ENCODE results near the gene ZNF33A.
"Not testable (repeated sequence)": the region's sequence is repeated elsewhere in the genome, so short reads cannot be mapped to it uniquely, and the experiment has no call there.

Gene ZNF33A

GRCh38 chr10:38010119-38010903, at the start of gene ZNF33A:
TSS of gene ZNF33A (plus strand) at chr10:38010675. CDS start at chr10:38012342, 1,667 bp downstream.
- peak; percentile 73 to 88 (median 83) for DNase-seq (ENCODE audit: low read depth in 2 of 3, low spot score in 1 of 3)

DNA sequence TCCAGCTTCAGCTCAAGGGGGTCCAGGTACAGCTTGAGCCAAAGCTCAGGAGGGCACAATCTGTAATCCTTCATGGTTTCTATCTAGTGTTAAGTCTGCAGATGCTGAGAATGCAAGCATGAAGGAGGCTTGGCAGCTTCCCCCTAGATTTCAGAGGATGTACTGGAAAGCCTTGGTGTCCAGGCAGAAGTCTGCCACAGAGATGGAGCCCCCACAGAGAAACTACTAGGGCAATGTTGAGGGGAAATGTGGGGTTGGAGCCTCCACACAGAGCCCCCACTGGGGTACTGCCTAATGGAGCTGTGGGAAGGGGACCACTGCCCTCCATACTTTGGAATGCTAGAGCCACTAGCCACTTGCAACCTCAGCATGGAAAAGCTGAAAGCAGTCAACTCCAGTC, 45.5 kb upstream of the ZNF33A start:
- DNase-seq (ENCODE audit: low read depth in 2 of 3, low spot score in 1 of 3) = no peak

- no peak for DNase-seq (ENCODE audit: low read depth in 2 of 3, low spot score in 1 of 3)
Measured at GRCh38 chr10:37972396-37972795, 38.1 kb upstream of the ZNF33A start.

DNA sequence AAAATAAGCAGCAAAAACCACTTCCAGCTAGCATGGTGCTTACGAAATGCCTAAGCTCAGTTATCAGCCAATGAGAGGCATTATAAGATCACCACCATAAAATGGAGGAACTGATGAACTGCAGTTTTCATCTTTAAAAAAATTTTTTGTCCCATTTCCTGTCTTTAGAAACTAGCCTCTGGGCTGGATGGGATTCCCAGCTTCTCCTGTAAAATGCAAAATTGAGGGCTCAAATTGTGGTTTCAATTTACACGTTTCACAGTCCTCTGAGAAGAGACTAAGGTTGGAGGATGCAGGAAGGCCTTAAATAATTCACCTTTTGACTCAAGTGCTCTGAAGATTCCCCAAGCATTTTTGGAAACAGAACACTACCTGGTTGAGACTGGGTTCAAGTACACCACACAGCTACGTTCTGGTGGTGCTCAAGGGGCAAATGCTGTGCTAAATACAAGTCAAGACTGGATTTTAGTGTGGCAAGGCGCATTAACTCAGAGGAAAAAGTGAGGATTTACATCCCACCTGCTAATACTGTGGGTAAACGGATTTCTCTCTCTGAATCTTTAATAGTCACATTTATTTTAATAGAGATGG, 35.0 kb upstream of the ZNF33A start:
- DNase-seq (ENCODE audit: low read depth in 2 of 3, low spot score in 1 of 3) = peak in 1 of 3 donors; percentile 7

- DNase-seq (ENCODE audit: low read depth in 2 of 3, low spot score in 1 of 3) = peak; percentile 94 to 96 (median 96)
Measured at GRCh38 chr10:37976091-37976879, 34.2 kb upstream of the ZNF33A start, which contains the start of gene ZNF25. TSS of gene ZNF25 (minus strand) at chr10:37976647. CDS start at chr10:37971722, 4,925 bp downstream.

DNA sequence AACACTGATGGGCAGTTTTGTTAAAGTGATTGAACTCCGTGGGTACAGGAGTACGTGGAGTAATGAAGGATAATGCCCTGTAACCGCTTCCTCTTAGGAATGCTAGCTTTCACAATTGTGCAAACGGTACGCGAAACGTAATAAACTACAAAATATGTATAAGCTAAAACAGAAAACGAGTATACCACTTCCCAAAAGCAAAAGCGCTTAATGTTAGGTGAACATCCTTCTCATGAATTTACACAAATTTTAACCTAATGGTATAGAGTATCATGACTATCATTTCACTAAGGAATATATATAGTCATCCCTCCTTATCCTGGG, 33.6 kb upstream of the ZNF33A start:
- DNase-seq (ENCODE audit: low read depth in 2 of 3, low spot score in 1 of 3) = no peak

GRCh38 chr10:37991655-37992054, 18.8 kb upstream of the ZNF33A start:
- DNase-seq (ENCODE audit: low read depth in 2 of 3, low spot score in 1 of 3) = no peak

DNA sequence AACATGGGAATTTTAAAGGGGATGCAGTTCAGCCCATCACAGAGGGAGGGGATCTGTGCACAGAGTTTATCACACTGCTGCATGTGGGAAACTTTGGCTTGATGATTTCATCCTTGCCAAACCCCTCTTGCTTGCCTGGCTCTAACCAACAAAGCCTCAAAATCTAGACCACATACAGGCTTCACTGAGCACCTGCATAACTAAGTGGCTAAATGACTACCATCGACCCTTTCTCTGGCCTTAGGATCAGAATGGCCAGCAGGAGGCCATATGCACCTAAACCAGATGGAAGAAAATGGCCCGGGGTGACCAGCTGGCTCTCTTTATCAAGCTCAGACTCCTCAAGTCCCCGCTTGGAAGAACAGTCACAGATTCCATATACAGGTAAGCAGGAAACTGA, 18.4 kb upstream of the ZNF33A start:
- no peak for DNase-seq (ENCODE audit: low read depth in 2 of 3, low spot score in 1 of 3)

DNA sequence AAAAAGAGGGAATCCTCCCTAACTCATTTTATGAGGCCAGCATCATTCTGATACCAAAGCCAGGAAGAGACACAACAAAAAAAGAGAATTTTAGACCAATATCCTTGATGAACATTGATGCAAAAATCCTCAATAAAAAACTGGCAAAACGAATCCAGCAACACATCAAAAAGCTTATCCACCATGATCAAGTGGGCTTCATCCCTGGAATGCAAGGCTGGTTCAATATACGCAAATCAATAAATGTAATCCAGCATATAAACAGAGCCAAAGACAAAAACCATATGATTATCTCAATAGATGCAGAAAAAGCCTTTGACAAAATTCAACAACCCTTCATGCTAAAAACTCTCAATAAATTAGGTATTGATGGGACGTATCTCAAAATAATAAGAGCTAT, 11.6 kb upstream of the ZNF33A start:
- DNase-seq (ENCODE audit: low read depth in 2 of 3, low spot score in 1 of 3) = not testable (repeated sequence)

DNA sequence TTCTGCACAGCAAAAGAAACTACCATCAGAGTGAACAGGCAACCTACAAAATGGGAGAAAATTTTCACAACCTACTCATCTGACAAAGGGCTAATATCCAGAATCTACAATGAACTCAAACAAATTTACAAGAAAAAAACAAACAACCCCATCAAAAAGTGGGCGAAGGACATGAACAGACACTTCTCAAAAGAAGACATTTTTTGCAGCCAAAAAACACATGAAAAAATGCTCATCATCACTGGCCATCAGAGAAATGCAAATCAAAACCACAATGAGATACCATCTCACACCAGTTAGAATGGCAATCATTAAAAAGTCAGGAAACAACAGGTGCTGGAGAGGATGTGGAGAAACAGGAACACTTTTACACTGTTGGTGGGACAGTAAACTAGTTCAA, 10.0 kb upstream of the ZNF33A start:
- DNase-seq (ENCODE audit: low read depth in 2 of 3, low spot score in 1 of 3) = not testable (repeated sequence)

DNA sequence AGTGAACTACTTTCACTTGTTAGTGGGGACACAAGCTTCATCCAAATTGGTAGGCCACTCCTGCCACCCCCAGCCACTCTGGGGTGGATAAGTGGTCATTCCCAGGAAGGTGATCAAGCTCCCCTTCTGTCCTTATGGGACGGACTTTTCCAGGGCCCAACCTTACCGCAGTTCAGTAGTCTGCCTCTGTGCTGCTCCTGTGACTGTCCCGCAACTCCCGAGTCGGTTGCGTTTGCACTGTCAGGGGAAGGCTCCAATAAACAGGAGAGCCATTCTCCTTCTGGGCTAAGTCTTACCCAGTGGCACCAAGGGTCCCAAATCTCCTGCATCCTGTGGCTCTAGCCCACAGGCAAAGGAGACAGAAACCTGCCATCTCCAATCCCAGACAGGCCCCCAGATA, 7.4 kb upstream of the ZNF33A start:
- DNase-seq (ENCODE audit: low read depth in 2 of 3, low spot score in 1 of 3) = no peak

GRCh38 chr10:38003588-38003987, 6.9 kb upstream of the ZNF33A start:
- DNase-seq (ENCODE audit: low read depth in 2 of 3, low spot score in 1 of 3) = no peak

DNA sequence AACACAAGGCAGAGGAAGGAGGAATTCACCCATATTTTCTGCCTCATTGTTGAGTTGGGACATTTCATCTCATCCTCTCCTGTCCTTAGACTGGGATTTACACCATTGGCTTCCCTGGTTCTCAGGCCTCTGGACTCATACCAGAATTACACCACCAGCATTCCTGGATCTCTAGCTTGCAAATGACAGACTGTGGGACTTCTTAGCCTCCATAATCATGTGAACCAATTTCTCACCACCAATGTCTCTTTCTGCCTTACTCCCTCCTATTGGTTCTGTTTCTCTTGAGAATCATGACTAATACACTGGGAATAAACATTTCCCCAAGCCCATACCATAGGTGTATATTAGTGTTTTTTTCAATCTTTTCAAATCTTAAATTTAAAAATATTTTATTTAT, 2.9 kb upstream of the ZNF33A start:
- no peak for DNase-seq (ENCODE audit: low read depth in 2 of 3, low spot score in 1 of 3)

- DNase-seq (ENCODE audit: low read depth in 2 of 3, low spot score in 1 of 3) = no peak
Measured at GRCh38 chr10:38007991-38008390, 2.5 kb upstream of the ZNF33A start.

DNA sequence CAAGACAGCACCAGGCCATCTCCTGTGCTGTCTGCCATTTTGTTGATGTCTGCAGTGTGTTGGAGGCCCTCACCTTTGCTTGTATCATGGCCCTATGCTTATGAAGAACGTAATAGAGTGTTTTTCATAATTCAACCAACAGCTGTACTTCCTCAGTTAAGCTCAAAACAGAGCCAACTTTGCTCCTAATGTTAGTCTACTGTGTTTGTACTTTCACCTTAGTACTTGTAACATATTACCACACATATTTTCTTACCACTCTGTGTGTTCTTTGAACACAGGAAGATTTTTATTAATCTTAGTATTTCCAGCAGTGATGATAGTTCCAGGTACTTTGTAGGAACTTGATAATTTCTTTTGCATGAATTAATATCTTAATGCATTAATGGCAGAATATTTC, 5.9 kb downstream of the ZNF33A start:
- no peak for DNase-seq (ENCODE audit: low read depth in 2 of 3, low spot score in 1 of 3)

GRCh38 chr10:38019124-38019523, 8.6 kb downstream of the ZNF33A start:
- not testable (repeated sequence) for DNase-seq (ENCODE audit: low read depth in 2 of 3, low spot score in 1 of 3)

GRCh38 chr10:38025283-38025682, 14.8 kb downstream of the ZNF33A start:
- DNase-seq (ENCODE audit: low read depth in 2 of 3, low spot score in 1 of 3) = no peak

DNA sequence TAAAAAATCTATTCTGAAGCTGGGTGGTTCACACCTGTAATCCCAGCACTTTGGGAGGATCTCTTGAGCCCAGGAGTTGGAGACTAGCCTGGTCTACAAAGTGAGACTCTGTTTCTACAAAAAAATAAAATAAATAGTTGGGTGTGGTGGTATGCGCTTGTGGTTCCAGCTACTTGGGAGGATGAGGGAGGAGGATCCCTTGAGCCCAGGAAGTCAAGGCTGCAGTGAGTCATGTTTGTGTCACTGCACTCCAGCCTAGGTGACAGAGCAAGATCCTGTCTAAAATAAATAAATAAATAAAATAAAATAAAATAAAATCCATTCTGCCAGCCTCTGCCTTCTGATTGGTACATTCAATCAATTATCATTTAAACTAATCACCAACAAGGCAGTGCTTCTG, 17.5 kb downstream of the ZNF33A start:
- DNase-seq (ENCODE audit: low read depth in 2 of 3, low spot score in 1 of 3) = no peak

DNA sequence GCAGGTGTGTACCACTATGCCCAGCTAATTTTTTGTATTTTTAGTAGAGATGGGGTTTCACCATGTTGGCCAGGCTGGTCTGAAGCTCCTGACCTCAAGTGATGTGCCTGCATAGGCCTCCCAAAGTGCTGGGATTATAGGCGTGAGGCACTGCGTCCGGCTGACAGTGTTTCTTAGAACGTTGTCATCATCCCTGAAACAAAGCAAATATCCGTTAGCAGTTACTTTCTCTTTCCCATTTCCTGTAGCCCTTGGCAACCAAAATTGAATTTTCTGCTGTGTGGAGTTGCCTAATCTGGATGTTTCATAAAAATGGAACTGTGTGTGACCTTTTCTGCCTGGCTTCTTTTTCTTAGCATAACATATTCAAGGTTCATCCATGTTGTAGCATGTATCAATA, 22.4 kb downstream of the ZNF33A start:
- no peak for DNase-seq (ENCODE audit: low read depth in 2 of 3, low spot score in 1 of 3)

- DNase-seq (ENCODE audit: low read depth in 2 of 3, low spot score in 1 of 3) = no peak
Measured at GRCh38 chr10:38038107-38038931, 27.8 kb downstream of the ZNF33A start.

- no peak for DNase-seq (ENCODE audit: low read depth in 2 of 3, low spot score in 1 of 3)
Measured at GRCh38 chr10:38038932-38039245, 28.4 kb downstream of the ZNF33A start.

Measured in stimulated activated CD4-positive, alpha-beta T cell treated with anti-CD3 and anti-CD28 coated beads, Interleukin-12 subunit alpha, Interleukin-12 subunit beta, amount 100 ng/mL, for 48 hours (primary cell).